ENCODE measurements around the gene FRMPD2. TPM values are rescaled to one million over a fixed set of nuclear protein-coding genes. Genes with fewer than 3 reads are reported as not detected.
"Not testable (repeated sequence)": the region's sequence is repeated elsewhere in the genome, so short reads cannot be mapped to it uniquely, and the experiment has no call there.

Gene FRMPD2
- total RNA-seq, 2 experiments from 2014 or later: not detected

DNA sequence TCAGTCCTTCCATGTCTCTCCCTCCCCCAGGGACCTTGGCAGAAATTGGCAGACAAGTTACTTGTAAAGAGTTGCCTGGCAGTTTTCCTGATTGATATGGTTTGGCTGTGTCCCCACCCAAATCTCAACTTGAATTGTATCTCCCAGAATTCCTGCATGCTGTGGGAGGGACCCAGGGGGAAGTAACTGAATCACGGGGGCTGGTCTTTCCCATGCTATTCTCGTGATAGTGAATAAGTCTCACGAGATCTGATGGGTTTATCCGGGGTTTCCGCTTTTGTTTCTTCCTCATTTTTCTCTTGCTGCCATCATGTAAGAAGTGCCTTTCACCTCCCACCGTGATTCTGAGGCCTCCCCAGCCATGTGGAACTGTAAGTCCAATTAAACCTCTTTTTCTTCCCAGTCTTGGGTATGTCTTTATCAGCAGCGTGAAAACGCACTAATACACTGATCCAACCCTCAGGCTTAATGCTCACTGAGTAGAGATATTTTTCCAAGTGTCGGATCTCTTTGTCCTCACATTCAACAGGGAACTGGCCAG lies 88.2 kb downstream of the FRMPD2 start:
- H3K4me1 Mint-ChIP-seq; H3K36me3 Mint-ChIP-seq (ENCODE audit: low read depth); POLR2A ChIA-PET; H3K4me3 Mint-ChIP-seq; H3K9me3 Mint-ChIP-seq; DNase-seq; H3K27me3 Mint-ChIP-seq; H3K27ac Mint-ChIP-seq; CTCF ChIA-PET: not testable (repeated sequence)

DNA sequence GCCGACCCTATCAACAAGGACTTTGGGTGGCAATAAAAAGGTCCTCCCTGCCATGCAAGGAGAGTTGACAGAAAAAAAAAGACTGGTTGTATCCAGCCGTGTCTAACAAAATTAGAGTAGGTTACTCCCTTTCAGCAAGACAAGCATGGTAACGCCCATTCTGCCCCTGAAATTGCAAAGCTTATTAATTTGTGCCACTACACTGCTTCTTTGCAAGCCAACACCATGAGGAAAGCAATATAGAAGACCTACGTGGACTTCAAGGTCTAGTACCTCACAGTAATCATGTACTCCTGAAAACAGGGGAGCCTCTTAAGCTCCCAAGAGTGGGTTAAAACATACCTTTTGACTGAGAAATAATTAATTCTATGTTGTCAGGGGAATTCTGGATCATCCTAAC lies 90.3 kb downstream of the FRMPD2 start:
- no peaks in the 10 kb centered on the region for H3K36me3 Mint-ChIP-seq (ENCODE audit: low read depth)
- peaks cover 9% of the 10 kb centered on the region for H3K27me3 Mint-ChIP-seq
- no peaks in the 10 kb centered on the region for H3K9me3 Mint-ChIP-seq
- no peak for DNase-seq
- POLR2A ChIA-PET: no interaction called here
- H3K27ac Mint-ChIP-seq: no peak overlapping the region
- H3K4me1 Mint-ChIP-seq: no peaks in the 10 kb centered on the region
- CTCF ChIA-PET: no interaction called here
- no peak overlapping the region for H3K4me3 Mint-ChIP-seq

DNA sequence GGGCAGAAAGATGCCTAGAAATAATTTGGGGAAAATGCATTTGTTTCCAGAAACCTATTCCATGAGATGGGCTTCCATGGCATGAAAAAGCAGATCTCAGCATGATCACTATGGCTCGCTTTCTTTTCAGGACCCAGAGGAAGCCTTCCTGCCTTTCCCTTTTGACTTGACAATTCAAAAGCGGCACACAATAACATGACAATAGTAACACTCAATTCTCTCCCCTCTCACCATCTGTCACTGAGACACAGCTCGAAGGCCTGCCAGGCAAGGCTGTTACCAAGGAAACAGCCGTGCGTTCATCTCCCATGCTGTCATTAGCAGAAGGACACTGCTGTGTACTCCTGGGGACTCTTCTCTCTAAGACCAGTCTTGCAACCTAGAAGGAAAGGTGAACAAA lies 101.8 kb downstream of the FRMPD2 start:
- H3K27ac Mint-ChIP-seq; CTCF ChIA-PET; H3K36me3 Mint-ChIP-seq (ENCODE audit: low read depth); H3K4me3 Mint-ChIP-seq; DNase-seq; H3K4me1 Mint-ChIP-seq; POLR2A ChIA-PET; H3K27me3 Mint-ChIP-seq; H3K9me3 Mint-ChIP-seq: not testable (repeated sequence)

DNA sequence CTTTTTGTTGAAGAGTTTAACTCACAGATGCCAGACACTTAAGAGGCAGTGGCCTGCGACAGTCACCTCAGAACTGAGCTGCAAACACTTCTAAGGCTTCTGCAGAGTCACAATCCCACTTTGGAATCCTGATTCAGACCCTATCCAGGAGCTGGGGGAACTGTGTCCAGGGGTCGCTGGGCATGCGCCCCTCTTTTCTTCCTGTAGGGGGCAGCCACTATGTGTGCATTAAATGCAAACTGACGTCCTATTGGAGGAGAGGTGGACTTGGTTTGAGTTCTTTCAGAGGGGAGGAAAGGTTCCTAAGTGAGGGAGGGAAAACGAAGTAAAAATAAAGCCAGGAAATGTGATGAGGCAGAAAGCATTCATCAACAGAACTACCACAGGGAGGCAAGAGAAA lies 113.8 kb downstream of the FRMPD2 start:
- CTCF ChIA-PET; DNase-seq; H3K27me3 Mint-ChIP-seq; H3K27ac Mint-ChIP-seq; H3K4me3 Mint-ChIP-seq; H3K9me3 Mint-ChIP-seq; POLR2A ChIA-PET; H3K36me3 Mint-ChIP-seq (ENCODE audit: low read depth); H3K4me1 Mint-ChIP-seq: not testable (repeated sequence)

DNA sequence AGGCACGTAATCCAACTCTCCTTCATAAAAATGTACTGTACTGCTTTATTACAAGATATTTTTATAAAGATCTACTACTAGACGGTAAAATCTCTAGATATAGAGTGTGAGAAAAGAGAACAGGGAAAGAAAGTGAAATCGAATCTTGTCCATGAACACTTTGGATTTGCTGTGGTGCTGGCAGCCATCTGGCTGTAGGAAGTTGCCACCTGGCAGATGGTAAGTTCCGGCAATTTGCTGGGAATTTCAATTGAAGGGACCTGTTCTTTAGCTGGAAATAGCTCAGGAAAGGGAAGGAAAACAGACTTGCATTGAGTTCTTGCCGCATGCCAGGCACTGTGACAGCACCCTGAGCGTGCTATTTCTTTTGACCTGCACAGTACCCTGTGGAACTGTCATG lies 114.3 kb downstream of the FRMPD2 start:
- H3K4me3 Mint-ChIP-seq; H3K4me1 Mint-ChIP-seq; CTCF ChIA-PET; POLR2A ChIA-PET; H3K9me3 Mint-ChIP-seq; H3K27ac Mint-ChIP-seq; H3K36me3 Mint-ChIP-seq (ENCODE audit: low read depth); H3K27me3 Mint-ChIP-seq; DNase-seq: not testable (repeated sequence)

DNA sequence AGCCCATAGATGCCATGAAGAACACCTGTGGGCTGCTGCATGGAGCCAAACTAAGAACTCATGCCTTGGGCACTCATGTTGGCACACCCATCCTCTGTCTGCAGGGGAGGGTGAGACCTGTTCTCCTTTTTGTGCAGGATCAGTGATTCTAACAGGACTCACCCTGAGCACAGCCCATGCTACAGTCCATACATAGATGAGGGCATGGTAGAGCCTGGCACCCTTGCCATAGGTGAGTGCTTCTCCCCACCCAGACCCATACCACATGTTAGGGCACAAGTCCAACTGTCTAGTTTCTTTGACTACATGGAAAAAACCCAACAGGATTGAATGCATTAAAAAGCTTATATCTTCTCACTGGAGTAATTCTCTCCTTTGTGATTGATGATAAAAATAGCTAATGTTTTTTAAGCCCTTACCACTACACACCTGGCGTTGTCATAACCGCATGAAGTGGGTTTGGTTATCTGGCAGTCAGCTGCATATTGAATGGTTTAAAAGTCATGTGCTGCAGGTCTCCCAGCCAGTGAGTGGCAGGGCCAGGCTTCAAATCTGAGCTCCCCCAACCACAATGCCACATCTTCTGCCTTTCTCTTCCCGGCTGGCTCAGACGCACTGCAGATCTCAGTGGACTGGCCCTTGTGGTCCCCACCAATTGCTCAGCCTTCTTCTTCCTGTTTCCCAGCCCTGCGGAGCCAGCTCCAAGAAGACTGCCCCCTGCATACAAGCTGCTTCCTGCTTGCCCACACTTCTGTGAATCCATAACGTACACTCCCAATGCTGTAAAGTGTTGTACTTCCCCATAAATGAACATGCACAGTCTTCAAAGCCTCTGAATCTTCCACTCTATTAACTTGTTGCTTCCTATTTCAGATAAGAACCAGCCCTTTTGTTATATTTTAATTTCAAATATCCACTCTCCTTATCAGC lies 120.0 kb downstream of the FRMPD2 start:
- H3K27me3 Mint-ChIP-seq; H3K4me1 Mint-ChIP-seq; CTCF ChIA-PET; H3K36me3 Mint-ChIP-seq (ENCODE audit: low read depth); DNase-seq; H3K27ac Mint-ChIP-seq; H3K9me3 Mint-ChIP-seq; POLR2A ChIA-PET; H3K4me3 Mint-ChIP-seq: not testable (repeated sequence)

DNA sequence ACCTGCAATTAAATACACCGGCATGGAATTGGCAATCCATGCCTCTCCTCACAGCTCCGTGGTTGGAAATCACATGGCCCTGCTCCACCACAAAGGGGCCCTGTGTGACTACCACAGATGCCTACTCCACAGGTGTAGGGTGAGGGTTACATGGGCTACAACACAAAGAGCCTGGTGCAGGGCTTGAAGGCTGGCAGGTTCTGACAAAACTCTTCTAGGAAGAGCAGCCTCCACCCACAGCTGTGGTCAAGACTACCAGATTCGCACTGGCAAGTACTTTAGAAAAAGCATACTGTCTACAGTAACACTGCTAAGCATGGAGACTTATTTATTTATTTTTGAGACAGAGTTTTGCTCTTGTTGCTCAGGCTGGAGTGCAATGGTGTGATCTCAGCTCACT lies 126.9 kb downstream of the FRMPD2 start:
- H3K27me3 Mint-ChIP-seq; H3K27ac Mint-ChIP-seq; H3K36me3 Mint-ChIP-seq (ENCODE audit: low read depth); H3K9me3 Mint-ChIP-seq; DNase-seq; POLR2A ChIA-PET; CTCF ChIA-PET; H3K4me3 Mint-ChIP-seq; H3K4me1 Mint-ChIP-seq: not testable (repeated sequence)

DNA sequence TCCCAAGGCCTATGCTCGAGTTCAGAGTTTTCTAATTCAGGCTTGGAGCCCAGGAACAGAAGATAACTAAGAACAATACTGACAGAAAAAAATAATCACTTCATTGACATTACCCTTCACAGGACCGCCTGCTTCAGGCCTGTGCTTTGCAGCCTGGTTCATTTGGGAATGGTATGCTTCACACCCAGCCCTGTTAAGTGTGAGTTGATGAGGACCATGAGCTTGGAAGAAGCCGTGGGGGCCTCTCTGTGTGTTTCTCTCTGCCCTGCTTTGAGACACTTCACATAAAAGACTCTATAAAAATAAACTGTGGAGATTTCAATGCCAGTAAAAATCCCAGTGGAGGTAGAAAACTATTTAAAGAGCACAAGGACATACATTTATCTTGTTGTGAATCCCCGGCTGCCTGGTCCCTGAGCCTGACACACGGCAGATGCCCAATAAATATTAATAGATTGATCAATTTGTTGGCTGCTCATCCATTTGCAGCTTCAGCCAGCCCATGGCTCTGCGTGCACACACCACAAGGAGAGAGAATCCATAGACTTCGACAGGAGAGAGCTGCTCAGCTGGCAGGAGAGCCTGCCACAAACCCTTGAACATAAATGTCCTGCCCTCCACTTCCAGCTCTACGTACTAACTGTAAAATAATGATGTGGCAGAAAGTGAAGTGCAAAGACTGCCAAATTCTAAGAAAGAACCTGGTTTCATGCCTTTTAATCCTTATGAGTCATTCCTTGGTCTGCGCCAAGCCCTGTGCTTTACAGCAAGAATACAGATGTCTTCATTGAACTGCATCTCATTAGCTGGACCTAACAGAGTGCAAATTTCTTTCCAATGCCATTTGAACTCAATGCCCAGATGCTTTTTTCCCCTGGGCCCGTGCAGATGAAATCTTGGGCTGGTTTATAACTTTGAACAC lies 130.5 kb downstream of the FRMPD2 start:
- H3K36me3 Mint-ChIP-seq (ENCODE audit: low read depth); H3K4me1 Mint-ChIP-seq; DNase-seq; H3K27me3 Mint-ChIP-seq; H3K9me3 Mint-ChIP-seq; H3K4me3 Mint-ChIP-seq; H3K27ac Mint-ChIP-seq; CTCF ChIA-PET; POLR2A ChIA-PET: not testable (repeated sequence)

DNA sequence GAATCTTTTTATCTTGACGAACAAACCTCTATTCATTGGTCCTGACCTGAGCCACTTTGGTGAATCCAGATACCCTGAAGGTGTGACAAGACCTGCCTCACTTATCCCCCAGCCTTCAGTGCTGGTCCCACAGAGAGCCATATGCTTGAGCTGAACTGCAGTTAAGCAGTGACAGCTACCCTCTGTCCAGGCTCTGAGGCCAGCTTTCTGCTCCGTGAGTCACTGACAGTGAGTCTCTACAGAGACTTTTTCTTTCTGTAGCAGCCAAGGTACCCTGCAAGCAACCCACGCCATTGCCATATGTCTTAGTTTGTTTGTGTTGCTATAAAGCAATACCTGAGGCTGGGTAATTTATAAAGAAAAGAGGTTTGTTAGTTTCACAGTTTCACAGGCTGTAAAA lies 133.5 kb downstream of the FRMPD2 start:
- H3K36me3 Mint-ChIP-seq (ENCODE audit: low read depth); H3K27me3 Mint-ChIP-seq; H3K4me3 Mint-ChIP-seq; DNase-seq; CTCF ChIA-PET; H3K4me1 Mint-ChIP-seq; H3K27ac Mint-ChIP-seq; H3K9me3 Mint-ChIP-seq; POLR2A ChIA-PET: not testable (repeated sequence)

DNA sequence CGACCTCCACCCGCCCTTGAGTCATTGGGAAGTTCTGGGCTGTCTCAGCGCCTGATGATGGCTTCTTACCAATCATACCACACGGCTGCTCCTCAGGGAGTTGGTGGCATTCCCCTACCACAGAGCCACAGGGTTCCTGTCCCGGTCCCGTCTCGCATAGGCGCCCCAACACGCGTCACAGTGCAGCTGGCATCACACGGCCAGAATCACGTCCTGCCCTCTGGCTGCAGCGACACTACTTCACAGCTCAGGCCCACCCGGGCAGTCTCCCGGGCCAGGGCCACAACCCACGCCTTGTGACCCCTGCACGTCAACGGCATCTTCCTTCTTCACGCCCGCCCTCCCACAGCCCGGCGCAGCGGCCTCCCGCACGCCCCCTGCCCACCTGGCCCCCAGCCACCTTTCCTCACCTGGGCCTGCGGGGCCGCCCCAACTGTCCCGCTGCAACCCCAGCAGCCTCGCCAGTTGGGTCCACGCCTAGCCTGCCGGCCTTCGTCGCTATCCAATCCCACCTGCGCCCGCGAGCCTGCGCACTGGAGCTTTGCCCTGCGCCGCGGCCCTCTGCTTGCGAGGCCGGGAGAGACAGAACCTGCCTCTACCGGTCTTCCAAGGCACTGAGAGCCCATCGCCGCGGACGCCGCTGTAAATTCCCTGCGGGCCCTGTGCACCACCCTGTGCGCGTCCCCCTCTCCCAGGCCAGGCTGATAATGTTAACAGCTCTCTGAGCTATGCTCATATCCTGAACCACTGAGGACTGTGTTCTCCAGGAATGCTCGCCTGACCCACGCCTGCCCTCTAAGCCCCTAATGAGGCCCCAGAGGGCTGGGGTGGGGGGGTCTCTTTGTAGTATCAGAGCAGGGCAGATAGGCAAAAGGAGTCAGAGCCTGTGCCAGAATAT lies 134.3 kb downstream of the FRMPD2 start:
- H3K27me3 Mint-ChIP-seq; H3K4me3 Mint-ChIP-seq; H3K36me3 Mint-ChIP-seq (ENCODE audit: low read depth); H3K27ac Mint-ChIP-seq; POLR2A ChIA-PET; DNase-seq; CTCF ChIA-PET; H3K9me3 Mint-ChIP-seq; H3K4me1 Mint-ChIP-seq: not testable (repeated sequence)

DNA sequence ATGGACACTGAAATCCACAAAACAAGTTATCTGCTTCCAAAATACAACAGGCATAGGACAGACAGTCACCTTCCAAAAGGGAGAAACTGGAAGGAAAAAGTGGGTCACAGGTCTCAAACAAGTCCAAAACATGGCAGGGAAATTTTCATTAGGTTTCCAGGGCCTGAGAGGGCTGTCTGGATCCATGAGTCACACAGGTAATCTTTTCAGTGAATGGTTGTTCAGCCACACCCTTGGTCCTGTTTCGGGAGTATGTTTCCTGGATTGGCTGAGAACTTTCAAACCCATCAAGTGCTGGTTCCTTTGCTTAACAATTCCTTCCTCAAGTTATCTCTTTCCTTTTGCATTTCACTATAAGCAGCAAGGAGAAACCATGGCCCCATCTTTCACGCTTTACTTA lies 145.5 kb downstream of the FRMPD2 start:
- POLR2A ChIA-PET; H3K27ac Mint-ChIP-seq; H3K4me3 Mint-ChIP-seq; DNase-seq; H3K27me3 Mint-ChIP-seq; H3K9me3 Mint-ChIP-seq; CTCF ChIA-PET; H3K36me3 Mint-ChIP-seq (ENCODE audit: low read depth); H3K4me1 Mint-ChIP-seq: not testable (repeated sequence)

DNA sequence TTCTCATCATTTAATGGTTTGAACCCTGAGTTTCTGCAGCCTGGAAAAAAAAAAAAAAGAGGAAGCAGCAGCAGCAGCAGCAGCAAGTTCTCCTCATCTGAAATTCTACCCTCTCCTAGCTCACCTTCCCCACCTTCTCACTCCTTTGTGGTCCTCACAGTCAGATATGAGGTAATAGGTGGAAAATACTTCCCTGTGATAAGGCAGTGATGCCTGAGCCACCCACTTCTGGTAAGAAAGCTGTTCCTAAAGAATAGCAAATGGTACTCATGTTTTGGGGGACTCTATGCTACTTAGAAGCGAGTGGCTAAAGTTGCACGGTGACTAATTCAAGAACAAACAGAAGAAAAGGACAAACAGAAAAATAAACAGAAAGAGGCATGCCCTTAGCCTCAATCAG lies 148.2 kb downstream of the FRMPD2 start:
- H3K9me3 Mint-ChIP-seq; DNase-seq; H3K4me3 Mint-ChIP-seq; H3K4me1 Mint-ChIP-seq; POLR2A ChIA-PET; H3K27ac Mint-ChIP-seq; H3K36me3 Mint-ChIP-seq (ENCODE audit: low read depth); H3K27me3 Mint-ChIP-seq; CTCF ChIA-PET: not testable (repeated sequence)

DNA sequence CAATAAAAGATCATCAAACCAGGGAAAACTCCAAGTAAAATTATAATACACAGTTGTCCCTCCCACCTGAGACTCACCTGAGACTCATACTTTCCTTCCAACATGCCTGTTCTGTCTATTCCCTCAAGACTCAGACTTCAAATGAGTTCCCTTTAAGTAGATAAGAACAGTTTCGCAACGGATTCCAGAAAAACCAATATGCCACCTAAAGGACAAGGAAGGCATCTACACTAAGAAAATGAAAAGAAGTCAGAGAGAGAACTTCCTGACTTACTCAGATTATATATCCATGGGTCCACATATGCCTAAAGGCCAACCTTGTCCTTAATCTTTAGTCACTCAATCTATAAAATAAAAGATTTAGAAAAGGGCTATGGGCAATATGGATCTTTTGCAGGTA lies 148.9 kb downstream of the FRMPD2 start:
- H3K4me1 Mint-ChIP-seq; CTCF ChIA-PET; H3K27ac Mint-ChIP-seq; H3K36me3 Mint-ChIP-seq (ENCODE audit: low read depth); H3K4me3 Mint-ChIP-seq; H3K27me3 Mint-ChIP-seq; H3K9me3 Mint-ChIP-seq; POLR2A ChIA-PET; DNase-seq: not testable (repeated sequence)
